Panc1 (cell line): ENCODE results near the gene YLPM1.

Experiments
- CTCF ChIP-seq: fragments of 450-650 bp; IDR thresholded peaks from 2 replicates; pipeline ENCODE4 v1.5.1; 2017; ENCODE audit warnings: mild to moderate bottlenecking
- POLR2AphosphoS5 ChIP-seq: IDR thresholded peaks from 2 replicates; pipeline ENCODE4 v1.6.1; 2012; ENCODE audit warnings: mild to moderate bottlenecking, low read depth, low read length, moderate library complexity
- REST ChIP-seq, 2 experiments: IDR thresholded peaks; 2 replicates each; pipeline ENCODE4 v1.6.1; 2011 to 2012; ENCODE audit warnings: low read depth in 2 of 2, control low read depth in 1 of 2, low read length in 1 of 2, mild to moderate bottlenecking in 1 of 2, moderate library complexity in 1 of 2; ENCODE audit not compliant: insufficient read depth in 1 of 2
- SIN3A ChIP-seq: IDR thresholded peaks from 2 replicates; pipeline ENCODE4 v1.6.1; 2012; ENCODE audit warnings: low read depth, mild to moderate bottlenecking, low read length, moderate library complexity, borderline replicate concordance; ENCODE audit not compliant: insufficient read depth

- TF ChIP-seq CTCF, result no peak
- TF ChIP-seq SIN3A, result no peak
- TF ChIP-seq REST (IDR thresholded peaks at IDR 0.05; ENCODE audit: insufficient read depth in 1 of 2, low read depth in 2 of 2, low read length in 1 of 2), result no peak
- TF ChIP-seq POLR2AphosphoS5, result no peak
Measured at GRCh38 chr14:74855945-74856344, 92.8 kb downstream of the YLPM1 start.
